ENCODE results near the gene POU2AF3.

POU2AF3 gene

DNA sequence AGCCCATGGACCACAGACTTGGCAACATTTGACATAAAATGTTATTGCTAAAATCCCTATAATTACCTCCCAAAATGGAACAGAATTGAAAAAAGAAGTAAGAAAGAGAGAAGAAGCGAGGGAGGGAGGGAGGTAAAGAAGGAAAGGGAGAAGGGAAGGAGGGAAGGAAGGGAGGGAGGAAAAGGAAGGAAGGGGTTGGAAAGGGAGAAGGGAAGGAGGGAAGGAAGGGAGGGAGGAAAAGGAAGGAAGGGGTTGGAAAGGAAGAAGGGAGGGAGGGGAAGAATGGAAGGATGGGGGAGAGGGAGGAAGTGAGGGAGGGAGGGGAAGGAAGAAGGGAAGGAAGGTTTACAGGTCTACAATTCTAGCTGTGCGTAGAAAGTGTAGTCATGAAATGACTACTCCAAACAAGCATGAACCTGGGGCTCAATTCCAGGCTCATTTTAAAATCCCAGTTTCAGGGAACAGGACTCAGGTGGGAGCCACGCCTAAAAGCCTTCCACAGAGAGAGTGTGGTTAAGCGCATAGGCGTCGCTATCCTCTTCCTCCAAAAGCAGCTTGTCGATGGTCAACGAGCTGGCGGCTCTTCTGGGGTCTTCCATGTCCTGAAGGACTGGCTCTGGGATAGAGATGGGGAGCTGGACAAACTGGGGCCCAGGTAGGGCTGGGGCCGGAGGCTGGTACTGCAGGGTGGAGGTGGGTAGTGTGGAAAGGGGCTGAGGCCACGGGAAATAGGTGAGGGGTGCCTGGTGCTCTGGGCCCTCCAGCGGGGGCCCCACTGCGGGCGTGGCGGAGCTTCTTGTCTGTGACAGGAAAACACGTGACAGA is 55.6 kb downstream of the POU2AF3 start:
- DNase-seq: no peak

DNA sequence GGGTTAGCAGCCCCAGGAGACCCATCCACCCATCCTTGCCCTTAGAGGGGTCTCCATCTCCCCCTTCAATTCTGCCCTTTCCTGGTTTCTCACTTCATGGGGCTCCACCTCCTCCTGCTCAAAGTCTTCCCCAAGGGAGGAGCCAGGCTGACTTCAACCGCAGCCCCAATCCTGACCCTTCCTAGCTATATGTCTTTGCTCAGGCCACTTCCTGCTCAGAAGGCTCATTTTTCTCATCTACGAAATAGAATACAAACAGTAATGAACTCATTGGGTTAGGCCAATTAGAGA is 56.2 kb downstream of the POU2AF3 start:
- no peak for DNase-seq

DNA sequence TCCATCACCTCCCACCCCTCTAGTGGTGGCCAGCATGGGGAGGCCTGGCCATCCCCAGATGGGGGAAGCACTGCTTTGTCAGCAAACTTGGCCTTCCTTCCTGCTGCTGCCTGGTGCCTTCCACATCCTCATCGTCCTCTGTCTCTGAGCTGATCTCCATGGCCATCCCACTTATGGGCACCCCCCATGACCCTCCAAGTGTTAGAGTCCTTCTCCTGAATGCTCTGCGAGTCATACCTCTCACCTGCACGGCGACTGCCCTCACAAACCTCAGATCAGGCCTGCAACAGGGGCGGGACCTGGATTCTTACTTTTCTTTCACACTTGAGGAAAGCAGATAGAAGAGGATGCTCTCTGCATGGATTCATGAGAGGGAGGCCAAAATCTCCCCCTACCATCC is 56.8 kb downstream of the POU2AF3 start:
- DNase-seq: no peak

DNA sequence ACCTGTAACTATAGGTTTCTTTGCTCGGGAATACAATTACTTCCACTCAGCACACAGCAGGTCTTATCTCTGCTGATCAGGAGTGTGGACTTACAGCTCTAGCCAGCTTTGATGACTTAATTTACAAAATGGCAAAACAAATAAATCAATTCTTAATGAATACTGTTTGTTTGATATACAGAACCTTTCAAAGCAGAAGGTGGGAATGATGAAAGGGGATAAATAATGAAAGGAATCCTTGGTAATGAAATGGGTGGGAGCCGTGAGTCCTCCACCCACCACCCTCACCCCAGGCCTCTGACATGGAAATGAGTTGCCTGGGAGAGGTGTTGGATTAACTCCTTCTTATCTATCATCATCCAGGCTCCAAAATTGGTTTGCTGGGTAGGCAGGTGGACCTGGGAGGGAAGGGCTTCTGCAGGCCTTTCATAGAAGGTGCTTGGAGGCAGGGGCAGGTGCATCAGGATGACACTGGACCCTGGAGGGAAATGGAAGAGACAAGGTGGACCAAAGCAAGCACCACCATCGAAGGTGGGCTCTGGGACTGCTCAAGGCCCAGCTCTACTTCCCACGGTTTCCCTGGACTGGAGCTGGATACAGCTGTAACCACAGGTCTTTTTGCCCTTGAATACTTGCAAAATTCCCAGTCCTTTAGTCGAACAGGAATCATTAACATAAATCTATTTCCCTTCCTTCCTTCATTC is 57.8 kb downstream of the POU2AF3 start:
- no peak for DNase-seq

DNA sequence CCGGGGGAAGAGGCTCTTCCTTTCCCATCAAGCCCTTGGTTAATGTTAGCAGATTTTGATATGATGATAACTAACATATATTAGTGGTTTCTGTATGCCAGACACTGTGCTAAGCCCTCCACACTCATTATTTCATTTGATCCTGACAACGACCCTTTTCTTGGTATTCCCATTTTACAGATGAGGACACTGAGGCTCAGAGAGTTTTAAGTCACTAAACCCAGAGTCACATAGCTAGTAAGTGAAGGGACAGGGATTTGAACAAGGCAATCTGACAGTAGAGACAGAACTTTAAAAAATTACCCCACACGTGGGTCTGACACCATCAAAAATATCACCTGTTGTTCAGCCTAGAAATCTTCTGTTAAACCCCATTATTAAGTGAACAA is 58.3 kb downstream of the POU2AF3 start:
- no peak for DNase-seq

DNA sequence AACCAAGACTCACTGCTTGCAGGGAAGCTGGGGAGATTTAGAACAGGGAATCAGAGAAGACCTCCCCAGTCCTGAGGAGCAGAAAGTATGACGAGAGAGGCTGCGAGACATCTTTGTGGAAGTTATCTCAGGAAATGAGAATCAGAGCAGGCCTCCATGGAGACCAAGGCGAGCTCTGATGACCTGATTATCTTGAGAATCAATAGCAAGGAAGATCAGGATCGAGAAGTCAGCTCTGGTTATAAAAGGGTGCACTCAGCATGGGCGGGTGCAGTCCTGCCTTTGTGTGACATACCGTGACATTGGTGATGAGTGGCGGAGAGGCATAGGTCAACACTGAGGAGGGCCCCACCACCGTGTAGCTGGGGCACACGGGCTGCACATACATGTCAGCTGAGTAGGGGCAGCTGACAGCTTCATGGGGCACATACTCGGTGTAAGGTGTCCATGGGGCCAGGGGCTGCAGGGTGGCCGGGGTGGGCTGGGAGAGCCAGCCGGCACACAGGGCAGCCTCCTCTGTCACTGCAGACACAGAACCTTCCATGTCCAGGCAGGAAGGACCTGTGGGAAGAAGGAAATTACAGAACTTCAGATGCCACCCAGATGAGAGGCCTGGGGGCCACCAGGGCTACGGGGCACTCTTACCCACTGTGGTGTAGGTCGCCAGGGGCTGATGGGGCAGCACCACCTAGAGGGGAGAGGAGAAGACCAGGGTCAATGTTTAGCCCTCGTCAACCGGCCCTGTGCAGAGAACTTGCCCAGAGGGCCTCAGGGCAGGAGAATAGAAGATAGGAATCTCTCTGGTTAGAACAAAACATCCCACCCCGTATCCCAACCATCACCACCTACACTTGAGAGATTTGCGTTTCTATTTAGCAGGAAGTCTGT is 59.0 kb downstream of the POU2AF3 start:
- DNase-seq: no peak

All from activated CD4-positive, alpha-beta T cell treated with anti-CD3 and anti-CD28 coated beads, Interleukin-10, Interleukin-2, amounts not matched to agents 100 ng/mL and 50 ng/mL, durations not matched to agents 16 hours and 8 hours (primary cell).